ENCODE measurements around the gene FTCD. TPM values are rescaled to one million over a fixed set of nuclear protein-coding genes. Genes with fewer than 3 reads are reported as not detected.

FTCD gene
- total and polyA plus RNA-seq, 2 donors (not counting 3 experiments of a cell fraction or from before 2014, with no cell fraction given), result 0.06 to 1.2 TPM

- no peak for TF ChIP-seq MYC (IDR thresholded peaks at IDR 0.05; ENCODE audit: low read depth, low read length)
- TF ChIP-seq FOS (IDR thresholded peaks at IDR 0.05; ENCODE audit: borderline replicate concordance, insufficient read depth, low read length), result no peak
- no peak for TF ChIP-seq JUN (IDR thresholded peaks at IDR 0.05; ENCODE audit: borderline replicate concordance, insufficient read depth, insufficient read length, low read depth)
- TF ChIP-seq POLR2A (IDR thresholded peaks at IDR 0.05; ENCODE audit: low read depth, low read length), result no peak
- TF ChIP-seq GATA2 (IDR thresholded peaks at IDR 0.05; ENCODE audit: insufficient read depth, insufficient read length, low read depth, low read length), result no peak
- TF ChIP-seq CTCF (IDR thresholded peaks at IDR 0.05; ENCODE audit: extremely low read depth in 1 of 2, insufficient read depth in 1 of 2, low read depth in 1 of 2, low read length in 2 of 2), result no peak
- TF ChIP-seq MAX (IDR thresholded peaks at IDR 0.05; ENCODE audit: insufficient read depth, insufficient read length), result no peak
- TF ChIP-seq POLR2AphosphoS5 (IDR thresholded peaks at IDR 0.05; ENCODE audit: insufficient read depth, low read depth, low read length), result no peak
- no peak for TF ChIP-seq EZH2 (IDR thresholded peaks at IDR 0.05; ENCODE audit: borderline replicate concordance, low read depth, low read length, severe bottlenecking)
- BruUV-seq (replicated peaks), result no TSS peak
- H3K27me3 ChIP-seq (ENCODE audit: control insufficient read depth in 2 of 2, insufficient read depth in 2 of 2, low read length in 2 of 2), result peaks cover 0 to 2% of the 10 kb centered on the region in 2 experiments
- H4K20me1 ChIP-seq (replicated peaks; ENCODE audit: control insufficient read depth, extremely low read depth, insufficient read depth, low read length), result no peaks in the 10 kb centered on the region
- DNase-seq (ENCODE audit: low read depth, low spot score) (no peak), FAIRE-seq (no peak)
- H3K79me2 ChIP-seq (ENCODE audit: control insufficient read depth, insufficient read depth, low read length), result no peaks in the 10 kb centered on the region
- intact Hi-C loops (cut with micrococcal nuclease) (no loop called here), dilution Hi-C loops (cut with MboI; ENCODE audit: extremely low pct_ligation_motif_present, low sequenced_read_pairs) (no loop called here)
- H3K4me3 ChIP-seq (replicated peaks in 1 of 3; ENCODE audit: insufficient read depth in 1 of 3, low read depth in 1 of 3, low read length in 3 of 3), result no peak overlapping the region
- no peaks in the 10 kb centered on the region for H3K9me1 ChIP-seq (replicated peaks; ENCODE audit: control insufficient read depth, extremely low read depth, insufficient read depth, low read length)
- CTCF ChIA-PET, result no interaction called here
- no peak overlapping the region for H3K9ac ChIP-seq (replicated peaks; ENCODE audit: extremely low read depth, insufficient read depth, low read length)
- no peak overlapping the region for H2AFZ ChIP-seq (ENCODE audit: low read depth, low read length)
- H3K27ac ChIP-seq (ENCODE audit: insufficient read depth, low read depth, low read length), result no peak overlapping the region
- POLR2A ChIA-PET, result no interaction called here
- no peaks in the 10 kb centered on the region for H3K4me1 ChIP-seq (ENCODE audit: control insufficient read depth, extremely low read depth, insufficient read depth, low read length)
- no peak overlapping the region for H3K4me2 ChIP-seq (ENCODE audit: insufficient read depth, low read length)
- H3K9me3 ChIP-seq (replicated peaks; ENCODE audit: control insufficient read depth, insufficient read depth, low read length), result no peaks in the 10 kb centered on the region
- no peaks in the 10 kb centered on the region for H3K36me3 ChIP-seq (ENCODE audit: control insufficient read depth in 2 of 2, extremely low read depth in 1 of 2, insufficient read depth in 2 of 2, low read length in 2 of 2)
Observed at GRCh38 chr21:46091118-46091517, 64.3 kb downstream of the FTCD start.

All from endothelial cell of umbilical vein (primary cell).